T-helper 17 cell (primary cell): Measurements from ENCODE around the gene OSTM1. TPM values are rescaled to one million over a fixed set of nuclear protein-coding genes. Genes with fewer than 3 reads are reported as not detected.

ENCODE experiments used
- ATAC-seq: fragments of 150-1000 bp; cut with Tn5 transposase; 2 replicates; pipeline ENCODE4 v1.10.0; 2021; ENCODE audit warnings: mild to moderate bottlenecking, moderate library complexity
- DNase-seq, 3 donors: peaks; one replicate each; pipeline versions ENCODE4 v3.0.0 to v3.0.0-alpha.2; 2020 to 2021
- H3K9me3 ChIP-seq: one replicate; pipeline ENCODE4 v1.7.0; 2013; ENCODE audit warnings: low read length, mild to moderate bottlenecking; ENCODE audit not compliant: control insufficient read depth, poor library complexity, severe bottlenecking
- H3K27ac Mint-ChIP-seq: one replicate; pipeline ENCODE4 v1.8.0; 2022; ENCODE audit warnings: mild to moderate bottlenecking, moderate library complexity, mixed read lengths
- H3K27me3 Mint-ChIP-seq: one replicate; pipeline ENCODE4 v1.8.0; 2022; ENCODE audit warnings: mixed read lengths
- H3K36me3 Mint-ChIP-seq: one replicate; pipeline ENCODE4 v1.8.0; 2022; ENCODE audit warnings: low read depth, mixed read lengths
- H3K4me1 Mint-ChIP-seq: one replicate; pipeline ENCODE4 v1.8.0; 2022; ENCODE audit warnings: mild to moderate bottlenecking, mixed read lengths
- H3K4me3 Mint-ChIP-seq: one replicate; pipeline ENCODE4 v1.8.0; 2022; ENCODE audit warnings: mild to moderate bottlenecking, moderate library complexity, mixed read lengths
- total RNA-seq, 4 donors: library from RNA in 2 of 4; stranded (reverse) in 2 of 4; gene quantifications; one replicate each; pipeline ENCODE4 v1.2.3 and lab custom pipeline; 2022 to 2026

The OSTM1 gene
- total RNA-seq, 2 donors from 2014 or later: 36.7 to 38.5 TPM

DNA sequence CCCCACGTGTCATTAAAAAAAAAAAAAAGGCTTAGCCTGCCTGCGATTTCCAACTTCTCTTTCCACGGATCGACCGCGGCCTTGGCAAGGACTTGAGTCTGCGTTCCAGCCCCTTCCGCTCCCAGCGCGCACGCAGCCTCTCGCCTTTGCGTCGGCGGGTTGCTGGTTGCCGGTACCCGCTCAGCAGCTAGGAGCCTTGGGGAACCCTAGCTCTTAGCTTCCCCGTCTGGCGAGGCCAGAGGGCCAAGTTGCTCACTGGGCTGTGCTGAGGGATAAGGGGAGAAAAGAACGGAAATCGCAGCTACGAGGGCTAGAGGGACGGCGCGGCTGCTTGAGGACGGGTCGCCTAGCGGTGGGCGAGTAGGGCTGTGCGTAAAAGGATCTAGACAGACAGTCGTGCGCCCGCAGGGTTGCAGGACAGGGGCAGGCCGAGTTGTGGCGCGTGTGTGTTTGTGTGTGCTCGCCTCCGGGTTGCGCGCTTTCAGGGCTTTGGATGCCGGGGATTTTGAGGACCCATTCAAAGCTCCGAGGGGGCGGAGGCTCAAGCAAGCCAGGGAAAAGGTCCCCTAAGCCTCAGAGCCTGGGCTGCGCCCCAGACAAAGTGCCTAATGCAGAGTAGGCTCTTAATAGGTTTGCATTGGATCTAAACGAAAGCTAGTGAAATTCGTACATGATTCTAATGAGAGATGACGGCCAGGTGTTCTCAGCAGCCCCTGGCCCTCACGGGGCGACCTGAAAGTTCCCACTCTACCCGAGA lies 40.5 kb upstream of the OSTM1 start:
- Mint-ChIP-seq H3K27me3 (peaks cover 86% of the 10 kb centered on the region), H3K4me1 (peaks cover 39% of the 10 kb centered on the region), H3K36me3 (peaks cover 15% of the 10 kb centered on the region), H3K4me3 (peak overlapping the region; percentile 89), H3K27ac (no peak overlapping the region)
- no peaks in the 10 kb centered on the region for H3K9me3 ChIP-seq
- ATAC-seq (peak; percentile 20), DNase-seq (no peak)

DNA sequence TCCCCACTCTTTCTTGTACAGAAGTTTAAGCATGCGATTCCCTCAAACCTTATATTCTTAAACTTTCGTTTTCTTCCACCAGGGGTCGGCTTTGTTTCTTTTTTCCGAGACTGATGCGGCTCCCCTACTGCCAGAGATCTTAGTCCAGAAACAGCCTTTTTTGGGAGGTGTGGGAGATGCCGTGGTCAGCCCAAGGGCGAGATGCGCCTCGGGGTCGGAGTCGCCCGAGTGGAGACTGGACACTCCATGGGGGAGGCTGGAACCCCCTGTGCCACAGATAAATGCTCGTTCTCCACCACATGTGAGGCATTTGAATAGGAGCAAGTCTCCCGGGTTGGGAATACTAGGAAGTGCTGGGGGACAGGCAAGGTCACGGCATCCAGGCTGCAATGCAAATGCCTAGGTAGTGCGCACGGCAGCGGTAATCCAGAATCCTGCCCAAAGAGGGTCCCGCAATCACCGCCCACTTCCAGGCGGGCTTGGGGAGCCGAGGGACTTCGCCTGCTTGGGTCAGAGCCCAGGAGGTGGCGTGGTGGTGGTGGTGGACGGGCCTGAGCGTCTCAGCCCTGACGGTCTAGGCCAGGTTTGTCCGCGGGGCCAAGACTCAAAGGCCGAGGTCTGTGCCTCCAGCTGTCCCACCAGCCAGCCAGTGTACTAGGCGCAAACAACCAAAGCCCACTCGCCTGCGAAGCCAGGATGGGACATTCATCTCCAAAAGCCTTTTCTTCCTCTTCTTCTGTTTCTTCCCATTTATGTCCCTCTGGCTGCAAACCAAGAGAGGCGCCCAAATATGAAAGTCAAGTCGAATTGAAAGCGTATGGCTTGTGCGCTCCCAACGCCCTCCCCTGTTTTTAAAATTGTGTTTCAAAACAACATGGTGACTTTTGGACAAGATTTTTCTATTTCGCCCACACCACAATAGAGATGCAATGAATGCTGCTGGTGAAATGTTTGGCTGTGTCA lies 39.3 kb upstream of the OSTM1 start:
- H3K27me3 Mint-ChIP-seq: peaks cover 92% of the 10 kb centered on the region
- DNase-seq (no peak), ATAC-seq (no peak)
- H3K4me3 Mint-ChIP-seq: peak overlapping the region; percentile 84
- H3K36me3 Mint-ChIP-seq: peaks cover 12% of the 10 kb centered on the region
- no peaks in the 10 kb centered on the region for H3K9me3 ChIP-seq
- no peak overlapping the region for H3K27ac Mint-ChIP-seq
- H3K4me1 Mint-ChIP-seq: peaks cover 35% of the 10 kb centered on the region

DNA sequence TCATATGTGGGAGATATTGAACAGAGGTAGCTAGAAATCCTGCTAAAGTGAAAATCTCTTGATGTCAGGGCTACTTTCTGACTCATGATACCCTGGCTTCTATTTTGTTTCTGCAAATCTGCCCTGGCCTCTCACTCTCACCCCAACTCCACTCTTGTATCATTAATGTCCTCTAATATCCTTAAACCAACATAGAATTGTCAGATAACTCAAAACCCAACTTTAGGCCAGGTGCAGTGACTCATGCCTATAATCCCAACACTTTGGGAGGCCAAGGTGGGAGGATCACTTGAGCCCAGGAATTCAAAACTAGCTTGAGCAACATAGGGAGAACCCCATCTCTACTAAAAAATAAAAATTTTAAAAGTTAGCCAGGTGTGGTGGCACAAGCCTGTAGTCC lies 33.8 kb upstream of the OSTM1 start:
- Mint-ChIP-seq H3K36me3 (peaks cover 4% of the 10 kb centered on the region), H3K4me3 (no peak overlapping the region), H3K27ac (no peak overlapping the region), H3K4me1 (peaks cover 1% of the 10 kb centered on the region), H3K27me3 (peaks cover 59% of the 10 kb centered on the region)
- DNase-seq (no peak), ATAC-seq (no peak)
- no peaks in the 10 kb centered on the region for H3K9me3 ChIP-seq

DNA sequence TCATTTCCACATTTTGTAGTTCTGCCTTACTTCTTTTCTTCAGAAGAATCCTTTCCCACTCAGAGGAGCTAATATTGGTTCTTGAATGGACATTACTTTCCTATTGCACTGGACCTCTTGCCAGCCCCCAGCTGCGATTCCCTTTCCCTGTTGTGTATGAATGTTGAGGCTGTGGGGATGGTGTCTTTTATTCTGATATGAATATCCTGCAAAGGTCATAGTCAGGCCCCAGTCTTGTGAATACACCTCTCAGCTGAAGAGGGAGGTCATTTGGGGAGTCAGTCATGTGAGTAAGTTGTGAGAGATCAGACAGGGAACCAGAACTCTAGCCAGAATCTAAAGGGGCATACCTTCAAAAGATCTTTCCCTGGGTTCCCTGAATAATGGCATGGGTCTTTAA lies 32.6 kb upstream of the OSTM1 start:
- H3K27ac Mint-ChIP-seq: no peak overlapping the region
- no peaks in the 10 kb centered on the region for H3K9me3 ChIP-seq
- DNase-seq (no peak), ATAC-seq (no peak)
- H3K4me3 Mint-ChIP-seq: no peak overlapping the region
- peaks cover 1% of the 10 kb centered on the region for H3K36me3 Mint-ChIP-seq
- no peaks in the 10 kb centered on the region for H3K4me1 Mint-ChIP-seq
- peaks cover 47% of the 10 kb centered on the region for H3K27me3 Mint-ChIP-seq

DNA sequence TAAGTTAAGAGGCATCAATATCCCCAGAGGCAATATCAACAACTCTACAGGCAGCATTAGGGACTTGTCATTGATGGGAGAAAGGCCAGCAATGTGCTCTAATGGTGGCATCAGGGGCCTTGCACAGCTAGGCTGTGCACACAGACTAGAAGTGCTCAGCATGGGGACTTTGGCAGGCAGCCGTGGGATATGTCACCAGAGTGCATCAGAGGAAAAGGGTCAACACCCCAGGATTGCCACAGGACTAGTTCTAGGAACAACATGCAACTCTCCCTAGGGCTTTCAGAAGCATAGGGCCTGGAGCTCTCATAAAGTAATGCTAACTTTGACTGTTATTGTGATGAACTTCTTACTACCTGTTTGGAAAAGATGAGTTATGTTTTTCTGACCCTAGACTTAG lies 32.2 kb upstream of the OSTM1 start:
- H3K4me1 Mint-ChIP-seq: no peaks in the 10 kb centered on the region
- H3K4me3 Mint-ChIP-seq: no peak overlapping the region
- no peak overlapping the region for H3K27ac Mint-ChIP-seq
- DNase-seq: no peak
- no peaks in the 10 kb centered on the region for H3K9me3 ChIP-seq
- H3K36me3 Mint-ChIP-seq: no peaks in the 10 kb centered on the region
- peaks cover 43% of the 10 kb centered on the region for H3K27me3 Mint-ChIP-seq
- no peak for ATAC-seq

DNA sequence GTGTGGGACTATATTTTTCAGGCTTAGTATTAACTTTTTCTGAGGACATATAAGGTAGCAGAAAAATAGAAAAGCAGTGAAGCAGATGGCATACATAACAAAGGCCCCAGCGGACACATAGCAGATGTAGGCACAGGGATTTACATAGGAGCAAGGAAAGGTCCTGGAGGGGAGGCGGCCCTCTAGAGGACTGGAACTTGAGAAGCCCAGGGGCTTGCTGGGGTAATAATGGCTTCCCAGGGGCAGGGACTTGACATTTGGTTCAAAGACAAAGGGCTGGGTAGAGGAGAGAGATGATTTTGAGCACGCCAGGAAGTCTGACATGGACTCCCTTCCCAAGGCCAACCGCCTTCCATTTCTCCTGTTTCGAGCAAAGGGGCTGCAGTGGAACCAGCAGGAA lies 31.7 kb upstream of the OSTM1 start:
- no peaks in the 10 kb centered on the region for H3K9me3 ChIP-seq
- no peak for DNase-seq
- H3K27me3 Mint-ChIP-seq: peaks cover 38% of the 10 kb centered on the region
- no peak overlapping the region for H3K27ac Mint-ChIP-seq
- no peaks in the 10 kb centered on the region for H3K36me3 Mint-ChIP-seq
- no peaks in the 10 kb centered on the region for H3K4me1 Mint-ChIP-seq
- no peak for ATAC-seq
- no peak overlapping the region for H3K4me3 Mint-ChIP-seq

DNA sequence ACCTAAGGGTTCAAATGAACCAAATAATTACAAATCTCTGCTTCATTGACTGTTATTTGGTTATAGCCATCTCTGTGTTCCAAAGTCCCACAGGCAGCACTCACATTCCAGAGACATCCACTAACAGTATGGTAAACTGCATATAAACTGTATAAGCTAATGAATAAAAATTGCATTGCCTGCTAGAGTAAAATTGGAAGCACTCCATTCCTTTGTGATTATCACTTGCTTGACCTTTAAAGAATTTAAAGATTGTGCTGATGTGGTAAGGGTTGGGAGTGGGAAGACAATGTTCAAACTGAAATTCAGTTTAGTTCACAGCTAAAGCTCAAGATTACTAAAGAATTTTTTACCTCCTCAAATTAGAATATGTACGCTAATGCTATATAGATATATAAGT lies 31.0 kb upstream of the OSTM1 start:
- Mint-ChIP-seq H3K27me3 (peaks cover 31% of the 10 kb centered on the region), H3K27ac (no peak overlapping the region), H3K4me1 (no peaks in the 10 kb centered on the region), H3K36me3 (no peaks in the 10 kb centered on the region), H3K4me3 (no peak overlapping the region)
- H3K9me3 ChIP-seq: no peaks in the 10 kb centered on the region
- ATAC-seq: no peak
- no peak for DNase-seq

DNA sequence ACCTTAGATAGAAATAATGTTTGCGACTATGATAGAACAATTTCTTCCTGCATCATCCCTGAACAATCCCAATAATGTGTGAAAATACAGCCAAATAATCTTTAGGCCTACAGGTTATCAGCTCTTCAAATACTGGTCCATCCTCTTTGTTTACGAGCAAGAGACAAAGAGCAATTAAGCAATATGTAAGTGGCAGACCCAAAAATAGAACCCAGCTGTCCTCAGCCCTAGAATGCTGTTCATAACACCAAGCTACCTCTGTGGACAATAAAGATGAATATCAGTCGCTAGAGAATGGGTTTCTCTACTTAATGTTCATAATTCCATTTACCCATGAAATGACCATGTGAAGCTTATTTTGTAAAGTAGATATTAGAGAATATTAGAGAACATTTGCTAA lies 28.4 kb upstream of the OSTM1 start:
- Mint-ChIP-seq H3K4me3 (no peak overlapping the region), H3K27me3 (peaks cover 14% of the 10 kb centered on the region), H3K4me1 (no peaks in the 10 kb centered on the region), H3K36me3 (no peaks in the 10 kb centered on the region), H3K27ac (no peak overlapping the region)
- ATAC-seq: no peak
- no peaks in the 10 kb centered on the region for H3K9me3 ChIP-seq
- no peak for DNase-seq

DNA sequence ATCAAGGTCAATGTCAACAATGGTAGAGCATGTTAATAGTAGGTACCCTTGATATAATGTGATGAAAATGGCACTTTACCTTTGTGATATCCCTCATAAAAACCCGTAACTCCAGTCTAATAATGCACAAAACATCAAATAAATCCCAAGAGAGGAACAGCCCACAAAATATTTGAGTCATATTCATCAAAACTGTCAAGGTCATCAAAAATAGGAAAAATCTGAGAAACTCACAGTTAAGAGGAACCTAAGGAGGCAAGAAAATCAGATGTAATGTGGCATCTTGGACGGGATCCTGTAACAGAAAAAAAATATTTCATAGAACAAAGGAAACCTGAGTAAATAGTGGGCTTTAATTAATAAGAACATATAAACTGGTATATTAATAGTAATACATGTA lies 25.5 kb upstream of the OSTM1 start:
- H3K27me3 Mint-ChIP-seq: peaks cover 13% of the 10 kb centered on the region
- DNase-seq: no peak

DNA sequence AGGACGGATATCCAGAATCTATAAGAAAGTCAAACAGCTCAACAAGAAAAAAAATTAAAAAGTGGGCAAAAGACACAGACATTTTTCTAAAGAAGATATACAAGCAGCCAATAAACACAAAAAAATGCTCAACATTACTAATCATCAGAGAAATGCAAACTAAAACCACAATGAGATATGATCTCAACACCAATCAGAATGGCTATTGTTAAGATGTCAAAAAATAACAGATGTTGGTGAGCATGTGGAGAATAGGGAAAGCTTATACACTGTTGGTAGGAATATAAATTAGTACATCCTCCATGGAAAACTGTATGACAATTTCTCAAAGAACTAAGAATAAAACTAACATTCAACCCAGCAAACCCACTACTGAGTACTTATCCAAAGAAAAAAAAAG lies 23.3 kb upstream of the OSTM1 start:
- H3K4me1 Mint-ChIP-seq: no peaks in the 10 kb centered on the region
- ATAC-seq: no peak
- H3K27ac Mint-ChIP-seq: no peak overlapping the region
- peaks cover 2% of the 10 kb centered on the region for H3K36me3 Mint-ChIP-seq
- DNase-seq: no peak
- H3K27me3 Mint-ChIP-seq: peaks cover 12% of the 10 kb centered on the region
- H3K4me3 Mint-ChIP-seq: no peak overlapping the region
- H3K9me3 ChIP-seq: no peaks in the 10 kb centered on the region

More for the DNA sequence above, 25.5 kb upstream of the OSTM1 start:
- Mint-ChIP-seq H3K4me1 (no peaks in the 10 kb centered on the region), H3K27ac (no peak overlapping the region), H3K36me3 (peaks cover 2% of the 10 kb centered on the region), H3K4me3 (no peak overlapping the region)
- no peak for ATAC-seq
- no peaks in the 10 kb centered on the region for H3K9me3 ChIP-seq

DNA sequence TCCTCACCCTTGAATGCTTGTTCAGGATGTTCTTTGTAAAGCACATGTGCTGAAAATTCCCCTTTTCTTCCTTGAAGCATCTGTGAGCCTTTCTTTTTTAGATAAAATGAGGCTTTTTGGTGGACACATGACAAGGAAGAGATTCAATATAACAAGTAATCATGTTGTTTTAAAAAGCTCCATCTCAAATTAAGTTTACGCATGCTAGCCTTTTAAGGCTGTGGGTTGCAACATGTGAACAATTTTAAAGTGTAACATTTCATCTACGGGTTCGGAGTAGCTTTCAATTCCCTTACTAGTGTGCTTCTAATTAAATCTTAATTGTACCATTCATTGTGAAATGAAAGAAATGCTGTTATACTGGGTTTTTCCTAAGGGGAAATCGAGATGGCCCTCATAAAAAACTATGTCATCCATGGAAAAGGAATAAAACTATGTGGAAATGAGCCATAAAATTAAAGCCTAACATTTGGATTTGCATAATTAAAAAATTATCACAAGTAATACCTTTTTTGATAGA lies 19.3 kb upstream of the OSTM1 start:
- DNase-seq (no peak), ATAC-seq (no peak)
- H3K36me3 Mint-ChIP-seq: peaks cover 2% of the 10 kb centered on the region
- no peak overlapping the region for H3K27ac Mint-ChIP-seq
- no peaks in the 10 kb centered on the region for H3K9me3 ChIP-seq
- H3K4me3 Mint-ChIP-seq: no peak overlapping the region
- no peaks in the 10 kb centered on the region for H3K4me1 Mint-ChIP-seq
- peaks cover 23% of the 10 kb centered on the region for H3K27me3 Mint-ChIP-seq

DNA sequence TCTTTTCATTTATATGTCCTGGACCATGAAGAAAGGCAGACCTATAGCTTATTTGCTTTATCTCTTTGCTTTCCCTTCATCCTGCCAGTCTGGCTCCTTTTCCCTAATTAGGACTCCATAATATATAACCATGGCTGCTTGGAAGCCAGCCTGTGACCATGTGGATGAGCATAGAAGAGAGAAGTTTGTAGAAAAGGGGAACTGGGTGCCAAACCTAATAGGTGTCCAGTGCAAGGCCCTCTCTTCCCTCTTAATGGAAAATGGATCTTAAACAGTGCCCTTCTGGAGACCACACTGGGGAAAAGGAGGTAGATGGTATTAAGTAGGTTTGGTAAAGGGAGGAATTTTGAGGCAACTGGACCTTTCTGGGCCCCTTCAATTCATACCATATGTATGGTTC lies 16.7 kb upstream of the OSTM1 start:
- ATAC-seq (no peak), DNase-seq (no peak)
- peaks cover 35% of the 10 kb centered on the region for H3K27me3 Mint-ChIP-seq
- H3K36me3 Mint-ChIP-seq: peaks cover 2% of the 10 kb centered on the region
- H3K27ac Mint-ChIP-seq: no peak overlapping the region
- no peaks in the 10 kb centered on the region for H3K9me3 ChIP-seq
- H3K4me3 Mint-ChIP-seq: no peak overlapping the region
- H3K4me1 Mint-ChIP-seq: peaks cover 2% of the 10 kb centered on the region

DNA sequence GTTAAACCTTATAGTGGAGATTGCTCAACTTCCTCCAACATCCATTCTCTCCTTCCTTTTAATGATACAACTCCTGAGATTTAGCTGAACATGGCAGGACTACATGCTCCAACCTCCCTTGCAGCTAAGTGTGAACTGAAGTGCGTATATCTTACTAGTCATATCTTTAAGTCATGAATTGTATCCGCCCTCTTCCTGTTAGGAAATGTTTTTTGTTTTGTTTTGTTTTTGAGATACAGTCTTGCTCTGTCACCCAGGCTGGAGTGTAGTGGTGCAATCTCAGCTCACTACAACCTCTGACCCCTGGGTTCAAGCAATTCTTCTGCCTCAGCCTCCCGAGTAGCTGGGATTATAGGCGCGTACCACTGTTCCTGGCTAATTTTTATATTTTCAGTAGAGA lies 8.8 kb upstream of the OSTM1 start:
- Mint-ChIP-seq H3K36me3 (peaks cover 2% of the 10 kb centered on the region), H3K4me3 (no peak overlapping the region), H3K27ac (no peak overlapping the region), H3K27me3 (peaks cover 56% of the 10 kb centered on the region), H3K4me1 (peaks cover 8% of the 10 kb centered on the region)
- no peak for DNase-seq
- ATAC-seq: peak; percentile 41
- H3K9me3 ChIP-seq: no peaks in the 10 kb centered on the region
